GM12872 (cell line): ENCODE measurements around the gene CAPZB.

ENCODE experiments used
- CTCF ChIP-seq: IDR thresholded peaks from 3 replicates; pipeline ENCODE4 v1.5.1; 2011; ENCODE audit warnings: low read depth, mild to moderate bottlenecking, low read length, moderate library complexity; ENCODE audit not compliant: insufficient read depth

CAPZB gene

GRCh38 chr1:19305880-19306279 is 179.5 kb downstream of the CAPZB start:
- no peak for TF ChIP-seq CTCF

- no peak for TF ChIP-seq CTCF
Observed at GRCh38 chr1:19300211-19300610, 185.1 kb downstream of the CAPZB start.

- no peak for TF ChIP-seq CTCF
Observed at GRCh38 chr1:19294638-19295037, 190.7 kb downstream of the CAPZB start.

- TF ChIP-seq CTCF = no peak
Observed at GRCh38 chr1:19289244-19289643, 196.1 kb downstream of the CAPZB start.
